ENCODE results near the gene PRAME. TPM values are rescaled to one million over a fixed set of nuclear protein-coding genes. Genes with fewer than 3 reads are reported as not detected.

PRAME gene
- total RNA-seq, 1 experiment from 2014 or later = 68.4 TPM

DNA sequence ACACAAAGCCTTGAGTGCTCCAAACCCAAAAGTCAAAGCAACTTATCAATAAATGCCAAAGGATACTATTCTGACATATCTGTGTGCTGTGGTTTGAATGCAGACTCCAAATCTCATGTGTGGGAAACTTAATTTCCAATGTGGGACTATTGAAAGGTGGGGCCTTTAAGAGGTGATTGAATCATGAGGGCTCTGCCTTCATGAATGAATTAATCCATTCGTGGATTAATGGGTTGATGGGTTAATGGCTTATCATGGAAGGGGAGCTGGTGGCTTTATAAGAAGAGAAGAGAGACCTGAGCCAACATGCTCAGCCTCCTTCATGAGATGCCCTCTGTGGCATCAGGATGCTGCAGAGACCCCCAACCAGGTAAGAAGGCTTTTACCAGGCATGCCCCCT is 22.1 kb downstream of the PRAME start:
- Histone ChIP-seq H3K4me1 (ENCODE audit: control insufficient read depth, insufficient read depth, low read length) (no peaks in the 10 kb centered on the region), H3K9me3 (ENCODE audit: control insufficient read depth, insufficient read depth, low read depth, low read length) (no peaks in the 10 kb centered on the region), H3K27me3 (ENCODE audit: control insufficient read depth, insufficient read depth, low read length) (no peaks in the 10 kb centered on the region), H3K36me3 (ENCODE audit: control insufficient read depth, insufficient read depth, low read length) (no peaks in the 10 kb centered on the region), H3K4me3 (ENCODE audit: low read depth in 2 of 2, low read length in 2 of 2) (no peak overlapping the region), H3K27ac (ENCODE audit: low read length) (no peak overlapping the region)
- ATAC-seq (no peak), DNase-seq (ENCODE audit: low read depth, low spot score) (no peak)
- intact Hi-C loops (cut with micrococcal nuclease; ENCODE audit: unreplicated experiment) (no loop called here), in situ Hi-C loops (cut with HindIII; ENCODE audit: low pct_unique_long_range_greater_than_20kb, low sequenced_read_pairs) (no loop called here)
- BruUV-seq (replicated peaks) = no TSS peak
- ChIA-PET POLR2A (no interaction called here), CTCF (no interaction called here)
- no peak for TF ChIP-seq SIN3A (IDR thresholded peaks at IDR 0.05; ENCODE audit: borderline replicate concordance, insufficient read depth, low read depth, low read length)
- TF ChIP-seq TCF7L2 (IDR thresholded peaks at IDR 0.05; ENCODE audit: low read depth, low read length) = no peak
- no peak for TF ChIP-seq POLR2AphosphoS5 (IDR thresholded peaks at IDR 0.05; ENCODE audit: low read depth, low read length)
- TF ChIP-seq, protein P1, sequence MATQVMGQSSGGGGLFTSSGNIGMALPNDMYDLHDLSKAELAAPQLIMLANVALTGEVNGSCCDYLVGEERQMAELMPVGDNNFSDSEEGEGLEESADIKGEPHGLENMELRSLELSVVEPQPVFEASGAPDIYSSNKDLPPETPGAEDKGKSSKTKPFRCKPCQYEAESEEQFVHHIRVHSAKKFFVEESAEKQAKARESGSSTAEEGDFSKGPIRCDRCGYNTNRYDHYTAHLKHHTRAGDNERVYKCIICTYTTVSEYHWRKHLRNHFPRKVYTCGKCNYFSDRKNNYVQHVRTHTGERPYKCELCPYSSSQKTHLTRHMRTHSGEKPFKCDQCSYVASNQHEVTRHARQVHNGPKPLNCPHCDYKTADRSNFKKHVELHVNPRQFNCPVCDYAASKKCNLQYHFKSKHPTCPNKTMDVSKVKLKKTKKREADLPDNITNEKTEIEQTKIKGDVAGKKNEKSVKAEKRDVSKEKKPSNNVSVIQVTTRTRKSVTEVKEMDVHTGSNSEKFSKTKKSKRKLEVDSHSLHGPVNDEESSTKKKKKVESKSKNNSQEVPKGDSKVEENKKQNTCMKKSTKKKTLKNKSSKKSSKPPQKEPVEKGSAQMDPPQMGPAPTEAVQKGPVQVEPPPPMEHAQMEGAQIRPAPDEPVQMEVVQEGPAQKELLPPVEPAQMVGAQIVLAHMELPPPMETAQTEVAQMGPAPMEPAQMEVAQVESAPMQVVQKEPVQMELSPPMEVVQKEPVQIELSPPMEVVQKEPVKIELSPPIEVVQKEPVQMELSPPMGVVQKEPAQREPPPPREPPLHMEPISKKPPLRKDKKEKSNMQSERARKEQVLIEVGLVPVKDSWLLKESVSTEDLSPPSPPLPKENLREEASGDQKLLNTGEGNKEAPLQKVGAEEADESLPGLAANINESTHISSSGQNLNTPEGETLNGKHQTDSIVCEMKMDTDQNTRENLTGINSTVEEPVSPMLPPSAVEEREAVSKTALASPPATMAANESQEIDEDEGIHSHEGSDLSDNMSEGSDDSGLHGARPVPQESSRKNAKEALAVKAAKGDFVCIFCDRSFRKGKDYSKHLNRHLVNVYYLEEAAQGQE (IDR thresholded peaks at IDR 0.05; ENCODE audit: insufficient read depth in 1 of 2, low read depth in 2 of 2, low read length in 1 of 2) = no peak

DNA sequence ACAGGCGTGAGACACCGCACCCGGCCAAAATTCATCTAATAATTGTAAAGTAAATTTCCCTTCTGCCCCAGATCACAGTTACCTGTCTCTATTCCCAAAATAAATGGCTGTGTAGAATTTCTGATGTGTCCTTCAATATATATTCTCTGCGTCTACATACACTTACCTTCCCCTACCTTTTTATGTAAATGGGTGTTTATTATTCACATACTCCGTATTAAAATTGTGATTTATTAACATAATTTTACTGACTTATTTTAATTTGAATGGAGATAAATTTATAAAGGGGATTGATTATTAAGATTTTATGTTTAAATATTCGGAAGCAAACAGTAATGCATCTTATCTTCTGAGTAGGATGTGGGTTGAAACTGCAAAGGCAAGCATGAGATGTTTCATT is 22.6 kb downstream of the PRAME start:
- ChIA-PET POLR2A (no interaction called here), CTCF (no interaction called here)
- in situ Hi-C loops (cut with HindIII; ENCODE audit: low pct_unique_long_range_greater_than_20kb, low sequenced_read_pairs) (no loop called here), intact Hi-C loops (cut with micrococcal nuclease; ENCODE audit: unreplicated experiment) (no loop called here)
- H3K27ac ChIP-seq (ENCODE audit: low read length) = no peak overlapping the region
- no peak overlapping the region for H3K4me3 ChIP-seq (ENCODE audit: low read depth in 2 of 2, low read length in 2 of 2)
- DNase-seq (ENCODE audit: low read depth, low spot score) = no peak
- TF ChIP-seq, protein P1 (IDR thresholded peaks at IDR 0.05; ENCODE audit: insufficient read depth in 1 of 2, low read depth in 2 of 2, low read length in 1 of 2) = no peak
- TF ChIP-seq POLR2AphosphoS5 (IDR thresholded peaks at IDR 0.05; ENCODE audit: low read depth, low read length) = no peak
- TF ChIP-seq, protein P2, sequence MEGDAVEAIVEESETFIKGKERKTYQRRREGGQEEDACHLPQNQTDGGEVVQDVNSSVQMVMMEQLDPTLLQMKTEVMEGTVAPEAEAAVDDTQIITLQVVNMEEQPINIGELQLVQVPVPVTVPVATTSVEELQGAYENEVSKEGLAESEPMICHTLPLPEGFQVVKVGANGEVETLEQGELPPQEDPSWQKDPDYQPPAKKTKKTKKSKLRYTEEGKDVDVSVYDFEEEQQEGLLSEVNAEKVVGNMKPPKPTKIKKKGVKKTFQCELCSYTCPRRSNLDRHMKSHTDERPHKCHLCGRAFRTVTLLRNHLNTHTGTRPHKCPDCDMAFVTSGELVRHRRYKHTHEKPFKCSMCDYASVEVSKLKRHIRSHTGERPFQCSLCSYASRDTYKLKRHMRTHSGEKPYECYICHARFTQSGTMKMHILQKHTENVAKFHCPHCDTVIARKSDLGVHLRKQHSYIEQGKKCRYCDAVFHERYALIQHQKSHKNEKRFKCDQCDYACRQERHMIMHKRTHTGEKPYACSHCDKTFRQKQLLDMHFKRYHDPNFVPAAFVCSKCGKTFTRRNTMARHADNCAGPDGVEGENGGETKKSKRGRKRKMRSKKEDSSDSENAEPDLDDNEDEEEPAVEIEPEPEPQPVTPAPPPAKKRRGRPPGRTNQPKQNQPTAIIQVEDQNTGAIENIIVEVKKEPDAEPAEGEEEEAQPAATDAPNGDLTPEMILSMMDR (IDR thresholded peaks at IDR 0.05) = no peak
- TF ChIP-seq TCF7L2 (IDR thresholded peaks at IDR 0.05; ENCODE audit: low read depth, low read length) = no peak
- no peak for TF ChIP-seq SIN3A (IDR thresholded peaks at IDR 0.05; ENCODE audit: borderline replicate concordance, insufficient read depth, low read depth, low read length)
- H3K4me1 ChIP-seq (ENCODE audit: control insufficient read depth, insufficient read depth, low read length) = no peaks in the 10 kb centered on the region
- no peak for ATAC-seq
- BruUV-seq (replicated peaks) = no TSS peak
- no peaks in the 10 kb centered on the region for H3K27me3 ChIP-seq (ENCODE audit: control insufficient read depth, insufficient read depth, low read length)
- H3K9me3 ChIP-seq (ENCODE audit: control insufficient read depth, insufficient read depth, low read depth, low read length) = no peaks in the 10 kb centered on the region
- no peaks in the 10 kb centered on the region for H3K36me3 ChIP-seq (ENCODE audit: control insufficient read depth, insufficient read depth, low read length)

All from Panc1 (cell line).